ENCODE measurements around the gene HMGB3. TPM values are rescaled to one million over a fixed set of nuclear protein-coding genes. Genes with fewer than 3 reads are reported as not detected.

Gene HMGB3
- total RNA-seq, result 9.5 and 18.3 TPM in 2 replicates

GRCh38 chrX:150982788-150983520, at the start of gene HMGB3:
TSS of gene HMGB3 (plus strand) at chrX:150983335. CDS start at chrX:150985600, 2,265 bp downstream.

Other genes starting within 250 kb of the HMGB3 start
- 55.4 and 64.2 TPM in 2 replicates for gene CD99L2, start 84.7 kb upstream of the HMGB3 start, total RNA-seq
- not detected in 2 replicates for gene GPR50, start 193.2 kb downstream of the HMGB3 start, total RNA-seq

All from pericardium fibroblast (primary cell).